Measurements from ENCODE around the gene LASP1. TPM values are rescaled to one million over a fixed set of nuclear protein-coding genes. Genes with fewer than 3 reads are reported as not detected.

LASP1 gene
- total and polyA plus RNA-seq, 2 of the 4 experiments (the other 2 are of a cell fraction): 79.8 to 262 TPM

GRCh38 chr17:38959508-38959907, 89.7 kb downstream of the LASP1 start:
- H2AFZ ChIP-seq (replicated peaks; ENCODE audit: low read length, poor library complexity): no peak overlapping the region
- ATAC-seq (ENCODE audit: low read depth) (no peak), DNase-seq (no peak)
- peak overlapping the region; percentile 80 for H3K56ac ChIP-seq (ENCODE audit: extremely low read depth, insufficient read depth, low read length)
- H3K4ac ChIP-seq (ENCODE audit: low read depth, low read length): peak overlapping the region; percentile 96
- dilution Hi-C loops (cut with HindIII; ENCODE audit: low sequenced_read_pairs, unreplicated experiment) (no loop called here), in situ Hi-C loops (cut with MboI; ENCODE audit: low sequenced_read_pairs) (no loop called here), intact Hi-C loops (cut with micrococcal nuclease) (no loop called here)
- H3K23ac ChIP-seq (ENCODE audit: low read depth, low read length): peak overlapping the region; percentile 62; the same call in 1 of the 2 replicates
- no peak overlapping the region for H3K4me2 ChIP-seq (ENCODE audit: low read depth, low read length)
- peak overlapping the region; percentile 86 for H3K14ac ChIP-seq (replicated peaks; ENCODE audit: low read depth, low read length)
- no peaks in the 10 kb centered on the region for H4K20me1 ChIP-seq (ENCODE audit: insufficient read depth, low read length)
- peaks cover 3% of the 10 kb centered on the region; the same call in 1 of the 2 replicates for H3K9me1 ChIP-seq (ENCODE audit: insufficient read depth, low read length)
- POLR2A ChIA-PET (ENCODE audit: unreplicated experiment): interaction anchor here (0.6 kb wide), 1 partner anchor 115 kb away, joined by 8 read pairs; no protein-coding TSS in a partner anchor
- CTCF ChIA-PET: no interaction called here
- peaks cover 8% of the 10 kb centered on the region for H3K4me1 ChIP-seq (ENCODE audit: control insufficient read depth, insufficient read depth, low read length)
- no TSS peak for BruUV-seq (replicated peaks)
- H3K4me3 ChIP-seq (ENCODE audit: insufficient read depth, low read depth, low read length): no peak overlapping the region
- H3K9me3 ChIP-seq (ENCODE audit: control insufficient read depth, insufficient read depth, low read length): no peaks in the 10 kb centered on the region
- H3K18ac ChIP-seq (ENCODE audit: low read depth, low read length): peak overlapping the region; percentile 97
- H4K91ac ChIP-seq (ENCODE audit: insufficient read depth, low read depth, low read length): peak overlapping the region; percentile 81
- H3K36me3 ChIP-seq (ENCODE audit: control insufficient read depth, insufficient read depth, low read length): no peaks in the 10 kb centered on the region
- H2BK15ac ChIP-seq (ENCODE audit: low read depth, low read length): peak overlapping the region; percentile 63; the same call in 2 of the 3 replicates
- H2AK5ac ChIP-seq (ENCODE audit: low read depth, low read length): peak overlapping the region; percentile 91
- H2BK20ac ChIP-seq (ENCODE audit: low read depth, low read length): peak overlapping the region; percentile 96
- H4K8ac ChIP-seq (ENCODE audit: low read depth in 2 of 2, low read length in 2 of 2): peak overlapping the region; percentile 46 to 88
- TF ChIP-seq USF2 (IDR thresholded peaks at IDR 0.05; ENCODE audit: low read depth, low read length): no peak
- no peak for TF ChIP-seq NFE2L2 (IDR thresholded peaks at IDR 0.05; ENCODE audit: low read depth, low read length)
- no peak for TF ChIP-seq RAD21 (IDR thresholded peaks at IDR 0.05; ENCODE audit: low read length)
- no peak for TF ChIP-seq MXI1 (IDR thresholded peaks at IDR 0.05; ENCODE audit: borderline replicate concordance, low read depth, low read length)
- TF ChIP-seq SMC3 (IDR thresholded peaks at IDR 0.05; ENCODE audit: low read depth, low read length): no peak
- no peak for TF ChIP-seq FOS (IDR thresholded peaks at IDR 0.05; ENCODE audit: low read depth, low read length)
- H4K5ac ChIP-seq (ENCODE audit: low read depth, low read length): peak overlapping the region; percentile 93
- H3K27me3 ChIP-seq (ENCODE audit: control insufficient read depth, insufficient read depth, low read length): no peaks in the 10 kb centered on the region
- H2BK5ac ChIP-seq (ENCODE audit: low read depth, low read length, poor library complexity, severe bottlenecking): peak overlapping the region; percentile 92
- peak overlapping the region; percentile 98 for H3K27ac ChIP-seq (ENCODE audit: insufficient read depth, low read length)
- H3K9ac ChIP-seq (ENCODE audit: low read depth, low read length): peak overlapping the region; percentile 55
- H2AK9ac ChIP-seq (replicated peaks; ENCODE audit: low read depth, low read length, poor library complexity): no peak overlapping the region
- no CpG with 5 or more reads among the region's 3 CpGs for WGBS, 2 experiments (ENCODE audit: extremely low coverage in 2 of 2, insufficient read length in 1 of 2)
- 0 out of 4 replicates have a peak, but pooled peaks cover 0 to 2% of the 10 kb centered on the region in 2 experiments for H3K79me1 ChIP-seq (ENCODE audit: low read depth in 1 of 2, low read length in 2 of 2)
- H2BK120ac ChIP-seq (ENCODE audit: low read depth, low read length): peak overlapping the region; percentile 97

All from IMR-90 (cell line).